WTC11 (cell line): ENCODE data around the gene DCLK2. TPM values are rescaled to one million over a fixed set of nuclear protein-coding genes. Genes with fewer than 3 reads are reported as not detected.

Source experiments
- ATAC-seq: fragments of 200-7000 bp; cut with Tn5 transposase; 2 replicates; pipeline ENCODE4 v1.10.0; 2021; ENCODE audit warnings: mild to moderate bottlenecking, moderate library complexity
- CTCF ChIA-PET: fragments of 300-600 bp; sonication (Branson Sonifier 250); formaldehyde crosslinking; loops from one replicate; lab custom pipeline; 2021; ENCODE audit warnings: antibody characterized with exemption; lab: Charles Lee
- POLR2A ChIA-PET: fragments of 350-600 bp; sonication (Branson Sonifier 250); formaldehyde crosslinking; loops from one replicate; lab custom pipeline; 2021; ENCODE audit warnings: antibody characterized with exemption; lab: Charles Lee
- DNase-seq: peaks from one replicate; pipeline ENCODE4 v3.0.0; 2021; ENCODE audit warnings: low spot score
- H3K27ac Mint-ChIP-seq: 2 replicates; pipeline ENCODE4 v1.8.0; 2021; ENCODE audit warnings: mixed read lengths
- H3K27me3 Mint-ChIP-seq: 2 replicates; pipeline ENCODE4 v1.8.0; 2021; ENCODE audit warnings: low read depth, mild to moderate bottlenecking, moderate library complexity, mixed read lengths
- H3K36me3 Mint-ChIP-seq: 2 replicates; pipeline ENCODE4 v1.8.0; 2021; ENCODE audit warnings: mixed read lengths
- H3K4me1 Mint-ChIP-seq: 2 replicates; pipeline ENCODE4 v1.8.0; 2022; ENCODE audit warnings: mixed read lengths
- H3K4me3 Mint-ChIP-seq: 2 replicates; pipeline ENCODE4 v1.8.0; 2021; ENCODE audit warnings: mild to moderate bottlenecking, moderate library complexity, mixed read lengths
- H3K9me3 Mint-ChIP-seq: 2 replicates; pipeline ENCODE4 v1.8.0; 2021; ENCODE audit warnings: mixed read lengths
- CBFB ChIP-seq: sonication (generic); formaldehyde crosslinking; IDR thresholded peaks from 2 replicates; pipeline ENCODE4 v1.8.1; 2022; ENCODE audit warnings: mild to moderate bottlenecking, low read depth, missing genetic modification reagents
- GABPB1 ChIP-seq: sonication (generic); formaldehyde crosslinking; IDR thresholded peaks from 2 replicates; pipeline ENCODE4 v1.8.1; 2023; ENCODE audit warnings: mild to moderate bottlenecking, missing genetic modification reagents
- GRHL2 ChIP-seq: fragments of 250-450 bp; sonication (Bioruptor Pico); IDR thresholded peaks from 2 replicates; pipeline ENCODE4 v1.8.0; 2022; ENCODE audit warnings: mild to moderate bottlenecking, moderate library complexity; ENCODE audit not compliant: insufficient replicate concordance, severe bottlenecking
- GTF2I ChIP-seq: fragments of 250-450 bp; sonication (Bioruptor Pico); conservative IDR thresholded peaks from 2 replicates; pipeline ENCODE4 v1.4.0; 2021; ENCODE audit warnings: mild to moderate bottlenecking
- MXD4 ChIP-seq: fragments of 250-450 bp; sonication (Bioruptor Pico); IDR thresholded peaks from 2 replicates; pipeline ENCODE4 v1.8.0; 2021; ENCODE audit warnings: mild to moderate bottlenecking, moderate library complexity, borderline replicate concordance
- NR1H2 ChIP-seq: sonication (generic); formaldehyde crosslinking; IDR thresholded peaks from 2 replicates; pipeline ENCODE4 v1.9.0; 2021; ENCODE audit warnings: mild to moderate bottlenecking, moderate library complexity, missing genetic modification reagents
- PRRX2 ChIP-seq: fragments of 250-450 bp; sonication (Bioruptor Pico); IDR thresholded peaks from 2 replicates; pipeline ENCODE4 v1.8.0; 2021; ENCODE audit warnings: mild to moderate bottlenecking
- RELA ChIP-seq: sonication (generic); formaldehyde crosslinking; IDR thresholded peaks from 2 replicates; pipeline ENCODE4 v1.8.1; 2022; ENCODE audit warnings: missing genetic modification reagents, mild to moderate bottlenecking, borderline replicate concordance
- SOX15 ChIP-seq: fragments of 250-450 bp; sonication (Bioruptor Pico); IDR thresholded peaks from 2 replicates; pipeline ENCODE4 v1.9.0; 2021; ENCODE audit warnings: mild to moderate bottlenecking
- TEAD1 ChIP-seq: sonication (generic); formaldehyde crosslinking; IDR thresholded peaks from 2 replicates; pipeline ENCODE4 v1.8.0; 2022; ENCODE audit warnings: mild to moderate bottlenecking, missing genetic modification reagents
- TP53 ChIP-seq: sonication (generic); formaldehyde crosslinking; IDR thresholded peaks from 2 replicates; pipeline ENCODE4 v1.8.1; 2023; ENCODE audit warnings: mild to moderate bottlenecking, missing genetic modification reagents
- ZNF121 ChIP-seq: sonication (generic); formaldehyde crosslinking; IDR thresholded peaks from 2 replicates; pipeline ENCODE4 v1.8.0; 2023; ENCODE audit warnings: missing genetic modification reagents
- total RNA-seq: library from RNA; stranded (reverse); gene quantifications from 3 replicates; pipeline ENCODE4 v1.2.3, GENCODE V29; 2021
- TF ChIP-seq, protein P1 (sequence below): sonication (generic); formaldehyde crosslinking; IDR thresholded peaks from 2 replicates; pipeline ENCODE4 v1.8.1; 2022; ENCODE audit warnings: mild to moderate bottlenecking, moderate library complexity, missing genetic modification reagents
- TF ChIP-seq, protein P2 (sequence below): sonication (generic); formaldehyde crosslinking; IDR thresholded peaks from 2 replicates; pipeline ENCODE4 v1.8.0; 2022; ENCODE audit warnings: mild to moderate bottlenecking, missing genetic modification reagents
- TF ChIP-seq, protein P3 (sequence below): sonication (generic); formaldehyde crosslinking; IDR thresholded peaks from 2 replicates; pipeline ENCODE4 v1.8.1; 2023; ENCODE audit warnings: mild to moderate bottlenecking, missing genetic modification reagents, moderate library complexity
- TF ChIP-seq, protein P4 (sequence below): sonication (generic); formaldehyde crosslinking; IDR thresholded peaks from 2 replicates; pipeline ENCODE4 v1.8.0; 2022; ENCODE audit warnings: mild to moderate bottlenecking, missing genetic modification reagents
- TF ChIP-seq, protein P5 (sequence below): fragments of 250-450 bp; sonication (Bioruptor Pico); IDR thresholded peaks from 2 replicates; pipeline ENCODE4 v1.9.0; 2021; ENCODE audit warnings: mild to moderate bottlenecking, borderline replicate concordance
- TF ChIP-seq, protein P6 (sequence below): sonication (generic); formaldehyde crosslinking; IDR thresholded peaks from 2 replicates; pipeline ENCODE4 v1.8.1; 2023; ENCODE audit warnings: mild to moderate bottlenecking, missing genetic modification reagents

DCLK2 gene
- total RNA-seq, 1 experiment from 2014 or later = 0.17 TPM

DNA sequence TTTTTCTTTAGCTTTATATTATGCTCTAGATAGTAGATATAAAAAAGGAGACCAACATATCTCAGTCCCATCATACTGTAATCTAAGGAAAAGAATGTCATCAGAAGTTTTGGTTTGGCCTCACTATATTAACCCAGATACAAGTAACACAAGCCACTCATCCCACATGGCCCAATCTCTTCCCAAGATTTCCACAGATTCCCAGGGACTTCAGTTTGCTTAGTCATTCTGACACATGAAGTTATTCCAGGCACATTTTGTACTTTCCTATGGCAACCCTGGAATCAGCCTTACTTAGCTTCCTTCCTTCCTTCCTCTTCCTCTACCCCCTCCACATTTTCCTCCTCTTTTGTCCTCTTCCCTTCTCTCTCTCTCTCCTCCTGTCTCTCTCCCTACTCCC, 21.7 kb upstream of the DCLK2 start:
- ATAC-seq (no peak), DNase-seq (no peak)
- H3K4me1 Mint-ChIP-seq = no peaks in the 10 kb centered on the region
- H3K36me3 Mint-ChIP-seq = peaks cover 6% of the 10 kb centered on the region
- H3K4me3 Mint-ChIP-seq = no peak overlapping the region
- H3K27me3 Mint-ChIP-seq = no peaks in the 10 kb centered on the region
- H3K27ac Mint-ChIP-seq = no peak overlapping the region
- ChIA-PET CTCF (interaction anchor here (0.8 kb wide), 1 partner anchor 186 kb away, joined by 3 read pairs; no protein-coding TSS in a partner anchor), POLR2A (no interaction called here)
- H3K9me3 Mint-ChIP-seq = peaks cover 32% of the 10 kb centered on the region
- TF ChIP-seq TP53 (CRISPR knock-in tag) = no peak
- TF ChIP-seq SOX15 (CRISPR knock-in tag) = no peak
- TF ChIP-seq NR1H2 = no peak
- TF ChIP-seq MXD4 (CRISPR knock-in tag) = no peak
- no peak for TF ChIP-seq GABPB1 (CRISPR knock-in tag)
- TF ChIP-seq, protein P1, sequence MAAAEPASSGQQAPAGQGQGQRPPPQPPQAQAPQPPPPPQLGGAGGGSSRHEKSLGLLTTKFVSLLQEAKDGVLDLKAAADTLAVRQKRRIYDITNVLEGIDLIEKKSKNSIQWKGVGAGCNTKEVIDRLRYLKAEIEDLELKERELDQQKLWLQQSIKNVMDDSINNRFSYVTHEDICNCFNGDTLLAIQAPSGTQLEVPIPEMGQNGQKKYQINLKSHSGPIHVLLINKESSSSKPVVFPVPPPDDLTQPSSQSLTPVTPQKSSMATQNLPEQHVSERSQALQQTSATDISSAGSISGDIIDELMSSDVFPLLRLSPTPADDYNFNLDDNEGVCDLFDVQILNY (CRISPR knock-in tag) = no peak
- TF ChIP-seq TEAD1 (CRISPR knock-in tag) = no peak

DNA sequence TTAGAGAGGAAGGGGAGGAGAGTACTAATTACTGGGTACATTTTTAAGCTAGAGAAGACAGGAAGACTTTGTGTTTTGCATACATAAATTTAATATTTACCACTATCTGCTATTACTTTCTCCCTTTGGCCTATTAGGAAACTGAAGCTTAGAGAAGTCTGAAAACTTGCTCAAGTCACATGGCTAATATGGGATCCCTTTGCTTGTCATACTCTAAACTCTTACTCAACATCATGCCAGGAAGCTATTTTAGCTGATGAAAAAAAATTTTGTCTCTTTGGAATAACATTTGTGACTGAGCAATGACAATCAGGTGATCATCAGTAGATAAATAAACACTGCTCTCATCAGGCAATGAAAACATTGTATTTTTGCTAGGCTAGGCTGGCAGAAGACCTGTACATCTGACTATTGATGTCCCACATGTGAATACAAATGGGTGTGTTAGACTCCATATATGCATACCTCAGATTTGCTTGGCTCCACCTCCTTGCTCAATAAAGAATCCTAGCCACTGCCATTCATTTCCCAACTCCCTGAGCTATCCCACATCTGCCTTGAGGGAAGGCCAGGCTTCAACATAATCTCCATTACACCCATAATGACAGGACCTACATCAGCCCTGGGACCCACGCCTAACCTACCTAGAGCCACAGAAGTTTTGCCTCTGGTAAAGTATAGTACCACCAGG, 17.0 kb upstream of the DCLK2 start:
- TF ChIP-seq, protein P2, sequence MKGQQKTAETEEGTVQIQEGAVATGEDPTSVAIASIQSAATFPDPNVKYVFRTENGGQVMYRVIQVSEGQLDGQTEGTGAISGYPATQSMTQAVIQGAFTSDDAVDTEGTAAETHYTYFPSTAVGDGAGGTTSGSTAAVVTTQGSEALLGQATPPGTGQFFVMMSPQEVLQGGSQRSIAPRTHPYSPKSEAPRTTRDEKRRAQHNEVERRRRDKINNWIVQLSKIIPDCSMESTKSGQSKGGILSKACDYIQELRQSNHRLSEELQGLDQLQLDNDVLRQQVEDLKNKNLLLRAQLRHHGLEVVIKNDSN = no peak
- TF ChIP-seq GABPB1 (CRISPR knock-in tag) = no peak
- TF ChIP-seq, protein P3, sequence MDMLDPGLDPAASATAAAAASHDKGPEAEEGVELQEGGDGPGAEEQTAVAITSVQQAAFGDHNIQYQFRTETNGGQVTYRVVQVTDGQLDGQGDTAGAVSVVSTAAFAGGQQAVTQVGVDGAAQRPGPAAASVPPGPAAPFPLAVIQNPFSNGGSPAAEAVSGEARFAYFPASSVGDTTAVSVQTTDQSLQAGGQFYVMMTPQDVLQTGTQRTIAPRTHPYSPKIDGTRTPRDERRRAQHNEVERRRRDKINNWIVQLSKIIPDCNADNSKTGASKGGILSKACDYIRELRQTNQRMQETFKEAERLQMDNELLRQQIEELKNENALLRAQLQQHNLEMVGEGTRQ (CRISPR knock-in tag) = no peak
- no peak for TF ChIP-seq RELA (CRISPR knock-in tag)
- no peak for TF ChIP-seq GRHL2 (CRISPR knock-in tag)
- no peak for TF ChIP-seq GTF2I (CRISPR knock-in tag)
- ATAC-seq = no peak
- POLR2A ChIA-PET = no interaction called here

DNA sequence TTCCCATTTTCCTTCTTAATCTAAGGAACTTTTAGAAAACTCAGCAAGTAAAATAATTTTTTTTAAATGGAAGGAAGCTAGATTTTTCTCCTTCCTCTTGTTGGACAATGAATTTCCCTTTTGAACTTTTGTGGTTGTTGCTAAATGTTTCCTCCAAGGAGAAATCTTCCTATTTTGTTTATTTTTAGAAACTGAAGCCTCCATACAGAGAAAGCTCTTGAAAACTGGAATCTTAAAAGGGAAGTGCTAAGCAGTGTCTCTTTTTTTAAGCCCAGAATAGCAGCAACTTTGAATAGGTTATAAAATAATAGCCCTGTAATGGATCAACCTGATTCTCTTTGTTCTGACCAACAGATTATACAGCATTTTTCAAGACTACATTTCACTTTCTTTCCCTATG, 15.1 kb upstream of the DCLK2 start:
- Mint-ChIP-seq H3K27ac (no peak overlapping the region), H3K27me3 (no peaks in the 10 kb centered on the region), H3K36me3 (no peaks in the 10 kb centered on the region), H3K9me3 (no peaks in the 10 kb centered on the region), H3K4me3 (no peak overlapping the region), H3K4me1 (no peaks in the 10 kb centered on the region)
- CTCF ChIA-PET = no interaction called here
- DNase-seq (no peak), ATAC-seq (no peak)
- POLR2A ChIA-PET = no interaction called here
- TF ChIP-seq CBFB (CRISPR knock-in tag) (no peak), ZNF121 (CRISPR knock-in tag) (no peak), PRRX2 (no peak), GTF2I (CRISPR knock-in tag) (no peak)
- TF ChIP-seq, protein P4, sequence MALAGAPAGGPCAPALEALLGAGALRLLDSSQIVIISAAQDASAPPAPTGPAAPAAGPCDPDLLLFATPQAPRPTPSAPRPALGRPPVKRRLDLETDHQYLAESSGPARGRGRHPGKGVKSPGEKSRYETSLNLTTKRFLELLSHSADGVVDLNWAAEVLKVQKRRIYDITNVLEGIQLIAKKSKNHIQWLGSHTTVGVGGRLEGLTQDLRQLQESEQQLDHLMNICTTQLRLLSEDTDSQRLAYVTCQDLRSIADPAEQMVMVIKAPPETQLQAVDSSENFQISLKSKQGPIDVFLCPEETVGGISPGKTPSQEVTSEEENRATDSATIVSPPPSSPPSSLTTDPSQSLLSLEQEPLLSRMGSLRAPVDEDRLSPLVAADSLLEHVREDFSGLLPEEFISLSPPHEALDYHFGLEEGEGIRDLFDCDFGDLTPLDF = no peak
- TF ChIP-seq, protein P5, sequence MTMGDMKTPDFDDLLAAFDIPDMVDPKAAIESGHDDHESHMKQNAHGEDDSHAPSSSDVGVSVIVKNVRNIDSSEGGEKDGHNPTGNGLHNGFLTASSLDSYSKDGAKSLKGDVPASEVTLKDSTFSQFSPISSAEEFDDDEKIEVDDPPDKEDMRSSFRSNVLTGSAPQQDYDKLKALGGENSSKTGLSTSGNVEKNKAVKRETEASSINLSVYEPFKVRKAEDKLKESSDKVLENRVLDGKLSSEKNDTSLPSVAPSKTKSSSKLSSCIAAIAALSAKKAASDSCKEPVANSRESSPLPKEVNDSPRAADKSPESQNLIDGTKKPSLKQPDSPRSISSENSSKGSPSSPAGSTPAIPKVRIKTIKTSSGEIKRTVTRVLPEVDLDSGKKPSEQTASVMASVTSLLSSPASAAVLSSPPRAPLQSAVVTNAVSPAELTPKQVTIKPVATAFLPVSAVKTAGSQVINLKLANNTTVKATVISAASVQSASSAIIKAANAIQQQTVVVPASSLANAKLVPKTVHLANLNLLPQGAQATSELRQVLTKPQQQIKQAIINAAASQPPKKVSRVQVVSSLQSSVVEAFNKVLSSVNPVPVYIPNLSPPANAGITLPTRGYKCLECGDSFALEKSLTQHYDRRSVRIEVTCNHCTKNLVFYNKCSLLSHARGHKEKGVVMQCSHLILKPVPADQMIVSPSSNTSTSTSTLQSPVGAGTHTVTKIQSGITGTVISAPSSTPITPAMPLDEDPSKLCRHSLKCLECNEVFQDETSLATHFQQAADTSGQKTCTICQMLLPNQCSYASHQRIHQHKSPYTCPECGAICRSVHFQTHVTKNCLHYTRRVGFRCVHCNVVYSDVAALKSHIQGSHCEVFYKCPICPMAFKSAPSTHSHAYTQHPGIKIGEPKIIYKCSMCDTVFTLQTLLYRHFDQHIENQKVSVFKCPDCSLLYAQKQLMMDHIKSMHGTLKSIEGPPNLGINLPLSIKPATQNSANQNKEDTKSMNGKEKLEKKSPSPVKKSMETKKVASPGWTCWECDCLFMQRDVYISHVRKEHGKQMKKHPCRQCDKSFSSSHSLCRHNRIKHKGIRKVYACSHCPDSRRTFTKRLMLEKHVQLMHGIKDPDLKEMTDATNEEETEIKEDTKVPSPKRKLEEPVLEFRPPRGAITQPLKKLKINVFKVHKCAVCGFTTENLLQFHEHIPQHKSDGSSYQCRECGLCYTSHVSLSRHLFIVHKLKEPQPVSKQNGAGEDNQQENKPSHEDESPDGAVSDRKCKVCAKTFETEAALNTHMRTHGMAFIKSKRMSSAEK (CRISPR knock-in tag) = no peak
- TF ChIP-seq, protein P6, sequence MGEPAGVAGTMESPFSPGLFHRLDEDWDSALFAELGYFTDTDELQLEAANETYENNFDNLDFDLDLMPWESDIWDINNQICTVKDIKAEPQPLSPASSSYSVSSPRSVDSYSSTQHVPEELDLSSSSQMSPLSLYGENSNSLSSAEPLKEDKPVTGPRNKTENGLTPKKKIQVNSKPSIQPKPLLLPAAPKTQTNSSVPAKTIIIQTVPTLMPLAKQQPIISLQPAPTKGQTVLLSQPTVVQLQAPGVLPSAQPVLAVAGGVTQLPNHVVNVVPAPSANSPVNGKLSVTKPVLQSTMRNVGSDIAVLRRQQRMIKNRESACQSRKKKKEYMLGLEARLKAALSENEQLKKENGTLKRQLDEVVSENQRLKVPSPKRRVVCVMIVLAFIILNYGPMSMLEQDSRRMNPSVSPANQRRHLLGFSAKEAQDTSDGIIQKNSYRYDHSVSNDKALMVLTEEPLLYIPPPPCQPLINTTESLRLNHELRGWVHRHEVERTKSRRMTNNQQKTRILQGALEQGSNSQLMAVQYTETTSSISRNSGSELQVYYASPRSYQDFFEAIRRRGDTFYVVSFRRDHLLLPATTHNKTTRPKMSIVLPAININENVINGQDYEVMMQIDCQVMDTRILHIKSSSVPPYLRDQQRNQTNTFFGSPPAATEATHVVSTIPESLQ (CRISPR knock-in tag) = no peak
- TF ChIP-seq, protein P3 (CRISPR knock-in tag) = no peak

More for the DNA sequence above, 17.0 kb upstream of the DCLK2 start:
- Mint-ChIP-seq H3K27me3 (no peaks in the 10 kb centered on the region), H3K9me3 (peaks cover 14% of the 10 kb centered on the region), H3K36me3 (peaks cover under 1% of the 10 kb centered on the region; the same call in 1 of the 2 replicates), H3K4me1 (no peaks in the 10 kb centered on the region), H3K4me3 (no peak overlapping the region), H3K27ac (no peak overlapping the region)
- DNase-seq = no peak
- CTCF ChIA-PET = interaction anchor here (0.6 to 1.2 kb wide), 3 partner anchors 8 to 950 kb away, joined by 3 to 4 read pairs (median 3); no protein-coding TSS in a partner anchor
